Panc1 (cell line): ENCODE results near the gene XNDC1N.

Experiments used
- POLR2AphosphoS5 ChIP-seq: IDR thresholded peaks from 2 replicates; pipeline ENCODE4 v1.6.1; 2012; ENCODE audit warnings: mild to moderate bottlenecking, low read depth, low read length, moderate library complexity
- TCF7L2 ChIP-seq: IDR thresholded peaks from 2 replicates; pipeline ENCODE4 v1.6.1; 2011; ENCODE audit warnings: mild to moderate bottlenecking, low read depth, low read length, inconsistent platforms
- TF ChIP-seq, protein P1 (sequence below): fragments of 450-650 bp; IDR thresholded peaks from 2 replicates; pipeline ENCODE4 v1.5.1; 2017; ENCODE audit warnings: mild to moderate bottlenecking

DNA sequence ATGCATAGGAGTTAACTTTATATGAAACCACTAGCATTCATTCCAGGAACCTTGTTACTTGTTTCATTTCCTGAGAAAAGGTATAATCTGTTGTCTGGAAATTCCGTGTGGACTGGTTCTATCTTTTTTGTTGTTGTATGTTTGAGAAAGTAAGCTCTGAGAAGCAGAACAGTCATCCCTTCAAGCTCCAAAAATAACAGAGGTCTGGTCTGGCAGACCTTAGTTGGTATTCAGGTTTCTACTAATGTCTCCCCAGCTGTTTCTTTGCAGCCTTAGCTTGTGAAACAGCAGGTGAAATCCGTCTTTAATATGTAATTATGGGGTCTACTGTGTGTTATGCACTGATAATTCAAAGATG lies 2.8 kb upstream of the XNDC1N start:
- TF ChIP-seq POLR2AphosphoS5 = no peak
- no peak for TF ChIP-seq TCF7L2
- TF ChIP-seq, protein P1, sequence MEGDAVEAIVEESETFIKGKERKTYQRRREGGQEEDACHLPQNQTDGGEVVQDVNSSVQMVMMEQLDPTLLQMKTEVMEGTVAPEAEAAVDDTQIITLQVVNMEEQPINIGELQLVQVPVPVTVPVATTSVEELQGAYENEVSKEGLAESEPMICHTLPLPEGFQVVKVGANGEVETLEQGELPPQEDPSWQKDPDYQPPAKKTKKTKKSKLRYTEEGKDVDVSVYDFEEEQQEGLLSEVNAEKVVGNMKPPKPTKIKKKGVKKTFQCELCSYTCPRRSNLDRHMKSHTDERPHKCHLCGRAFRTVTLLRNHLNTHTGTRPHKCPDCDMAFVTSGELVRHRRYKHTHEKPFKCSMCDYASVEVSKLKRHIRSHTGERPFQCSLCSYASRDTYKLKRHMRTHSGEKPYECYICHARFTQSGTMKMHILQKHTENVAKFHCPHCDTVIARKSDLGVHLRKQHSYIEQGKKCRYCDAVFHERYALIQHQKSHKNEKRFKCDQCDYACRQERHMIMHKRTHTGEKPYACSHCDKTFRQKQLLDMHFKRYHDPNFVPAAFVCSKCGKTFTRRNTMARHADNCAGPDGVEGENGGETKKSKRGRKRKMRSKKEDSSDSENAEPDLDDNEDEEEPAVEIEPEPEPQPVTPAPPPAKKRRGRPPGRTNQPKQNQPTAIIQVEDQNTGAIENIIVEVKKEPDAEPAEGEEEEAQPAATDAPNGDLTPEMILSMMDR = no peak
